Measurements from ENCODE around the gene GLRX. TPM values are rescaled to one million over a fixed set of nuclear protein-coding genes. Genes with fewer than 3 reads are reported as not detected.

GLRX gene
- total RNA-seq, 4 donors from 2014 or later: 1,042 to 2,721 (median 1,859) TPM

DNA sequence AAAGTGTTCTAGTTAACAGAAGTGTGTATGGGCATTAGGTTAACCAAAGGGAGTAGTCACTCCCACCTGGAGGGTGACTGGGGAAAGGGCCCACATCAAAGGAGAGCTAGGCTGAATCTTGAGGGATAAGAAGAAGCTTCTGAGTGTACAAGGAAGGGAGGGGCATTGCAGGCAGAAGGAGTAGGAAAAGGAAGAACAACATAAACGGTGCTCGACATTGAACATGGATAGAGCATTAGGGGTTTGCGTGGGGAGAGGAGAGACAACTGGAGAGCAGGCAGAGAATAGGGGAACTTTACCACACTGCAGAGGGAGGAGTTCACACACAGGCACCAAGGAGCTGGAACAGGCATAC, 5.3 kb upstream of the GLRX start:
- TF ChIP-seq POLR2A (IDR thresholded peaks at IDR 0.05): no peak
- TF ChIP-seq CTCF (IDR thresholded peaks at IDR 0.05 in 4 of 5, conservative IDR thresholded peaks at IDR 0.05 in 1 of 5): no peak
- H3K9me3 ChIP-seq: no peaks in the 10 kb centered on the region
- intact Hi-C loops (cut with DNase I; ENCODE audit: low total_unique reads): no loop called here
- peak overlapping the region in 1 of 4 donors; percentile 31 for H3K27ac ChIP-seq
- H3K36me3 ChIP-seq: no peaks in the 10 kb centered on the region
- no peaks in the 10 kb centered on the region for H3K27me3 ChIP-seq
- peaks cover 18 to 20% of the 10 kb centered on the region in 2 donors for H3K4me1 ChIP-seq
- DNase-seq: no peak
- H3K4me3 ChIP-seq: no peak overlapping the region
- no peak for ATAC-seq
- in situ Hi-C loops (cut with MboI; ENCODE audit: low sequenced_read_pairs in 4 of 4): loop anchor here in 1 of 4 donors (25.0 kb wide), 1 partner anchor 884 kb away; no protein-coding TSS in a partner anchor

DNA sequence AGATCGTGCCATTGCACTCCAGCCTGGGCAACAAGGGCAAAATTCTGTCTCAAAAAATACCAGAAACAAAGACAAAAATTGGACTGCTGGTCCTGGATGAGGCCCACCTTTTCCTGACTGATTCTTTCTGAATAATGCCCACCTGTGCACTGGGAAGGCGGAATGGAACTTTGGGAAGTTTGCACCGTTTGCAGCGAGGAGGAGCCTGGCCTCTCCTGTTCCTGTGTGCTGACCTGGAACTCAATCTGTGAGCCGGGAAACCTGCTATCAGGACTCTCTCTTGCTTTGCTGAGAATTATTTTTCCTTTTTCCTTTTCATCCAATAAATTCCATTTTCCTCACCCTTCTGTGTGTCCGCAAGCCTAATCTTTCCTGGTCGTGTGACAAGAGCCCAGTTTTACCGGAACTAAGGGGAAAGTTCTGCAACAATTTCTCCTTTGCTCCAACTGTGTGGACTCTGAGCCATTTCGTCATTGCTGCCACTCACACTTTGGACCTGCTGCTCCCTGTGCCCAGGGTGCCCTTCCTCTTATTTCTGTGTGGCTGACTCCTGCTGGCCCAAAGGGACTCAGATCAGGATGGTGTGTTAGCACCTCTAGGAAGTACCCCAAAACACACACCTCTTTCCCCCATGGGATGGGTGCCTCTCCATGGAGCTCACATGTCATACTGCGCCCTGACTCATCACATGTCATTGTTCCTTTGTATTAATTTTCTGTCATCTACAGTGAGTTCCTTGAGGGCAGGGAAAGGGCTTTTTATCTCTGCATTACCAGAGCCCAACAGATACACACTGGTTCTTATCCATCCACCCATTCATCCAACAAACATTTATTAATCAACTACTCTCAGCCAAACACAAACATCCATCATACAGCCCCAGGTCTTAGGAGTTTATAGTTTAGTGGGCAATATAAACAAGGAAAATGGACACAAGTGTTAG, 4.7 kb upstream of the GLRX start:
- no peak for ATAC-seq
- in situ Hi-C loops (cut with MboI; ENCODE audit: low sequenced_read_pairs in 4 of 4): loop anchor here in 1 of 4 donors (25.0 kb wide), 1 partner anchor 885 kb away; no protein-coding TSS in a partner anchor

GRCh38 chr5:95825495-95825894, 3.0 kb upstream of the GLRX start:
- Histone ChIP-seq H3K4me1 (peaks cover 19 to 24% of the 10 kb centered on the region in 2 donors), H3K27ac (no peak overlapping the region), H3K27me3 (no peaks in the 10 kb centered on the region), H3K36me3 (peaks cover 0 to 10% of the 10 kb centered on the region in 2 donors), H3K4me3 (no peak overlapping the region), H3K9me3 (no peaks in the 10 kb centered on the region)
- DNase-seq (no peak), ATAC-seq (no peak)
- TF ChIP-seq CTCF (IDR thresholded peaks at IDR 0.05 in 4 of 5, conservative IDR thresholded peaks at IDR 0.05 in 1 of 5): no peak
- TF ChIP-seq POLR2A (IDR thresholded peaks at IDR 0.05): no peak
- in situ Hi-C loops (cut with MboI; ENCODE audit: low sequenced_read_pairs in 4 of 4) (loop anchor here in 1 of 4 donors (25.0 kb wide), 1 partner anchor 887 kb away; no protein-coding TSS in a partner anchor), intact Hi-C loops (cut with DNase I; ENCODE audit: low total_unique reads) (no loop called here)

More for the DNA sequence above, 4.7 kb upstream of the GLRX start:
- intact Hi-C loops (cut with DNase I; ENCODE audit: low total_unique reads): no loop called here
- TF ChIP-seq POLR2A (IDR thresholded peaks at IDR 0.05): no peak
- TF ChIP-seq CTCF (IDR thresholded peaks at IDR 0.05 in 4 of 5, conservative IDR thresholded peaks at IDR 0.05 in 1 of 5): no peak
- Histone ChIP-seq H3K4me3 (no peak overlapping the region), H3K4me1 (peaks cover 18 to 23% of the 10 kb centered on the region in 2 donors), H3K27me3 (no peaks in the 10 kb centered on the region), H3K9me3 (no peaks in the 10 kb centered on the region), H3K36me3 (no peaks in the 10 kb centered on the region), H3K27ac (no peak overlapping the region)
- no peak for DNase-seq

DNA sequence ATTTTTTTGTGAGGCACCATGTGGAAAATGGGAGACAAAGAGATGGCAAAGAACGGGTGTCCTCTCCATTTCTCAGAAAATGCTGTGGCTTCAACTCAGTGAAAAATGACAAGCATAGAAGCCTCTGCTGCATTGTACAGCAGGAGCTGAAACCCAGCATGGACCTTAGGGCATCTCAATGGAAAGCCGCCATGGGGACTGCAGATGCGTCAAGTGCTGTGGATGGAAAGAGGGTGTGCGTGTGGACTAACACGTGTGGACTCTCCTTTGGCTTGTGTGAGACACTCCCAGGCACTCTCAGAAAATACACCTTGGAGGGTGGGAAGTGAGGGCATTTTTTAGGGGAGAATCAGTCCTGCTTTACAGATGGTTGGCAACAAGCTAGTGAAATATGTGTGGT, 2.2 kb upstream of the GLRX start:
- no peaks in the 10 kb centered on the region for H3K9me3 ChIP-seq
- DNase-seq: no peak
- peaks cover 0 to 14% of the 10 kb centered on the region in 2 donors for H3K36me3 ChIP-seq
- TF ChIP-seq CTCF (IDR thresholded peaks at IDR 0.05 in 4 of 5, conservative IDR thresholded peaks at IDR 0.05 in 1 of 5) (no peak), POLR2A (IDR thresholded peaks at IDR 0.05) (no peak)
- intact Hi-C loops (cut with DNase I; ENCODE audit: low total_unique reads) (loop anchor here (5.0 kb wide), 1 partner anchor 878 kb away; no protein-coding TSS in a partner anchor), in situ Hi-C loops (cut with MboI; ENCODE audit: low sequenced_read_pairs in 4 of 4) (loop anchor here in 1 of 4 donors (25.0 kb wide), 1 partner anchor 888 kb away; no protein-coding TSS in a partner anchor)
- peaks cover 26 to 31% of the 10 kb centered on the region in 2 donors for H3K4me1 ChIP-seq
- H3K4me3 ChIP-seq: peak overlapping the region in 2 of 4 donors; percentile 75 to 91
- no peaks in the 10 kb centered on the region for H3K27me3 ChIP-seq
- peak overlapping the region; percentile 87 to 92 (median 91) for H3K27ac ChIP-seq
- ATAC-seq: no peak
